Right renal pelvis (tissue), 4 donors: ENCODE measurements around the gene PDZRN3. TPM values are rescaled to one million over a fixed set of nuclear protein-coding genes. Genes with fewer than 3 reads are reported as not detected.

Source experiments
- DNase-seq, 4 donors: peaks; one replicate each; pipeline ENCODE4 v3.0.0-alpha.2; 2013; ENCODE audit warnings: low read depth in 4 of 4, low spot score in 3 of 4, missing footprints in 1 of 4
- polyA plus RNA-seq, 4 donors: library from polyadenylated mRNA; unstranded; fragments of 120-200 nt; gene quantifications; one replicate each; pipeline ENCODE4 v1.2.1, GENCODE V29; 2013; ENCODE audit not compliant: insufficient read length in 4 of 4

PDZRN3 gene
- polyA plus RNA-seq, 4 donors: 35.6 to 51.6 (median 45.7) TPM

- DNase-seq: no peak
Observed at GRCh38 chr3:73498764-73499622, 125.7 kb downstream of the PDZRN3 start.

- DNase-seq: no peak
Observed at GRCh38 chr3:73497646-73498406, 126.9 kb downstream of the PDZRN3 start.

DNA sequence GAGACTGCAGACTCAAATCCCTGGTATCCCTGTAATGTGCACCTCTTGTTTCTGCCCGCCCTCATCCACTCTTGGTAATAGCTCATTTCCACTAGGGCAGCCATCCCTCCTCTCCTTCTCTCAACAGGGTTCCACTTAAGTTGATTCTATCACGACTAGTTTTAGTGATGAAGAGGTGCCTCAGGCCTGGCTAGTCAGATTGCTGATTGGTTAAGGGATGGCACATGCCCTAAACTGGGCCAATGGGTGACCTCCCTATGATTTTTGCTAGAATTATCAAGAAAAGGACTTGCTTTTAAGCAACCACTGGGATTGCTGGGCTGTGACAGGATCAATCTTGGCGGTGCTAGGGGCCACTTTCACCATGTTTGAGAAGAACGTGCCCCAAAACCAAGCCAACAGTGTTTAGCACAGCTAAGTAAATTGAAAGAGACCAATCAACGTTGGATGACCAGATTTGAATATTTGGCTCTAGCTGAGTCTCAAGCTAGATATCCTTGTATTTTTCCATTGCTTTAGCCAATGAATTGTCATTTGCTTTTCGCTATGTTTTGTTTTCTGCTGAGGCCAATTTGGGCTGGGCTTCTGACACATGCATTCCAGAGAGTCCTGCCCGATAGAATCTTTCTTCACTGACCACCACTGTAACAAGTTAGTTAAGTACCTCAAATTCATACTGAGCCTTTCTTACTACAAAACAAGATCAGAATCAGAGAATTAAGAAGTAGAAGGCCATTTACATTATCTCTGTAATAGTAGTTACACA, 131.0 kb downstream of the PDZRN3 start:
- DNase-seq: no peak

DNA sequence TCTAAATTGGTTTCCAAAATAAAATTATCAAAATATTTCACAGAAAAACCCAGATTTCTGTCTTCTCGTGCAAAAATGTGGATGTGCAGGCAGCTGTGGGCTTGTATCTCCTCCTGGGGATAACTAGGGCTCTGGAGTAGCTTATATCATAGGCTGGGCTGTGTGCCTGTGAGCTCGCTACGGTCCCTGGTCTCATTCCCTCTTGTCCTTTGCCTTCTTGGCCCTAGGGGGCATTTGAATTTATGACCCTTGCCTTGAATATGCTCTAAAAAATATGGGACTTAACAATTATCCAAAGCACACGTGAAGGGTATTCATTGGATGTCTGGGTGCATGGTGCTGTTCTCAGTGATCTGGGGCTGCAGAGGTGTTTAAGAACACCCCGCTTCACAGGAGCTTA, 132.6 kb downstream of the PDZRN3 start:
- no peak for DNase-seq

DNA sequence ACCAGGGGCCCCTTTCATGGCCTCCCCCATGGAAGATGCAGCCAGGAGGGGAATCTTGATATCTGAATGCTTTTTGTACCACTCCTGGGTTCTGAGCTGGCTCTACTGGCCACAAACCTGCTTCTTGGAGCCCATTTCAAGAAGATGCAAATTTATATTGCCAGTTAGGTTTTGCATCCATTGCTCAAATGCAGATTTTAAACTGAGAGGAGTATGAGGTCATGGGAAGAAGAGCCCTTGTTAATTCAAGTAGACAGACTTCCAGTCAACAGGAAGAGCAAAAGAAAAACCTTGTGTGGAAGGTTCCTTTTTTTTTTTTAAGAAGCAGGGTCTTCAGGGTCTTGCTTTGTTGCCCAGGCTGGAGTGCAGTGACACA, 133.5 kb downstream of the PDZRN3 start:
- DNase-seq: no peak

DNA sequence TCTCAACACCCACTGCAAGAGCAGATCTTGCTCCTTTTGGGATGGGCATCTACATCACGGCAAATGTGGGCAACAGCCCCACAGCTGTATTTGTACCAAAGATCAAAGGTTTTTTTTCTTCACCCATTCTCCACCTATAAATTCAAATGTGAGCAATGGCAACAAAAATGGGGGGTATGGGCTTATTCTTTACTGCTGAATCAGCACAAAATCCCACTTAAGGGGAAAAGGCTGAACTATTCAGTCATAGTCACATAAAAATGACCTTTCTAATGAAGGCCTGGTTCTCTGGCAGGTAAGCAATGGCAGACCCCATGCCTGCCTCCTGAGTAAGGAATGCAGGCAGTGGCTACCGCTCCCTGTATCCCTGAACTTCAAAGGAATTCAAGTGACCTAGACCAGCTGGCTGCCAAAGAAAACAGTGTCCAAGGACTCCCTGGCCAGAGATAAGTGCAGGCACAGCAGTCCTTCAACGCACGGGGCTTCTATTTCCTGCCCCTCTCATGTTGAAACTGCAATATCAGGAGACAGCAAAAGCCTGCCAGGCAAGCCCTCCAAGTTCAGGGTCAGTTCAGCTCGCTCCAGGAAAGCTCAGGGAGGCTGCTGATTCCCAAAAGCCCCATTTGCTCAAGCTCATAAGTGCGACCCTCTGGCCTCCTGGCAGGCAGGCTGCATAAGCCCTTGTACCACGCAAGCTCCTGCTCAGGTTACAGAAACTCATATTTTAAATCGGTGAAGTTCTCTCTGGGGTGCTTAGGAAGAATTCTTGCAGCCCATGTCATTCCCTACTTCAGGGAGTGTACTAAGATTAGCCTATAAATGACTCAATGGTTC, 134.1 kb downstream of the PDZRN3 start:
- no peak for DNase-seq

GRCh38 chr3:73485877-73486330, 138.8 kb downstream of the PDZRN3 start:
- no peak for DNase-seq

- DNase-seq: no peak
Observed at GRCh38 chr3:73484656-73485248, 140.0 kb downstream of the PDZRN3 start.

GRCh38 chr3:73481888-73482287, 142.9 kb downstream of the PDZRN3 start:
- DNase-seq: no peak

GRCh38 chr3:73480187-73480672, 144.5 kb downstream of the PDZRN3 start:
- DNase-seq: no peak

DNA sequence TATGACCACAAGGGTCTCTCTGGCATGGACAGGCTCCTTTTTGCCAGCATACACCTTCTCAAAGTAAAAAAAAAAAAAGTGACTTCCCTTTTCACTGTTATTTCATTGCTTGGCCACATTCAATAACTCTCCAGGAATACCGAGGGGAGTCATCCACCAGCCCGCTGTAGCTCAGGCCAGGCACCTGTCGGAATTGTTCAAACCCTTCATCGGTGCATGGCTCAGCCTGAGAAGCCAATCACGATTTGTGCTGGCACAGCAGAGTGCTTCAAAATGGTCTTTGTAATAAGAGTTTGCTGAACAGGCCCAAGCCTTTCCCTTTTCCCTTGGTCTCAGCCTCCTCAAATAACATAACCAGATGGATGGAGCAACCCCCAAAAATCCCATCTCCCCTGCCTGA, 145.4 kb downstream of the PDZRN3 start:
- DNase-seq: no peak

GRCh38 chr3:73478858-73479257, 145.9 kb downstream of the PDZRN3 start:
- no peak for DNase-seq

- no peak for DNase-seq
Observed at GRCh38 chr3:73475717-73476116, 149.0 kb downstream of the PDZRN3 start.

DNA sequence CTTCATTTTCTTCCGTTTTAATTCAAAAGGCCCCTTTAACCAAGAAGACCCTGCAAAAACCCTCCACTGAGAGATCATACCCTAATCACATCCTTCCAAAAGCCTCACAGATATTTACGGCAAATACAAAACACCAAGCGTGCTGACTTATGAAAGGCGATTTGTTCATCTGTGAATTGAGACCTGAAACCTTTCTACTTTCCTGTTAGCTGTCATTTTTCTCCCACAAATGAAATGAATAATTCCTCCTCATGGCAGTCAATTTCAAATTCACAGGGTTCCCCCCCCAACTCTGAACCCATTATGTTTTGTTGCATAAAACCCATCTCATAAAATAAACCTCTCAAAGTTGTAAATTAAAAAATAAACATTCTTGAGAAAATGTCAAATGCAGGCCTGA, 149.6 kb downstream of the PDZRN3 start:
- no peak for DNase-seq

DNA sequence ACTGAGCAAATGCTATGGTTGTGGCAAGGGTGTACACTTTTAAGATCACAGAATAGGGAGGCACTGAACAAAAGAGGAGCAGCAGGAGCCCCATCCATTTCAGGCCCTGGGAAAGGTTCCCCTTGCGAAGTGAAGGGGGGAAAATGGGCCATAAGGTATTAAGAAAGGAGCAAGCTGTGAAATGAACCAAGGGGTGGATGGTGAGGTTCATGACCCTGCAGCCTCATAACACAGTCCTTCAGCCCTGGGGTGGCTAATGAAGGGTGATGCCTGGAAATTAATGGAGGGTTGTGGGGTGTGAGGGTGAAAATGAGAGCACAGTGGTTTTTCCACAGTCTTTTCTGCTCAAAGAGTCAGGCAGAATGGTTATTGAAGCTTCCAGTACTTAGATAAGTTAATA, 150.1 kb downstream of the PDZRN3 start:
- no peak for DNase-seq

DNA sequence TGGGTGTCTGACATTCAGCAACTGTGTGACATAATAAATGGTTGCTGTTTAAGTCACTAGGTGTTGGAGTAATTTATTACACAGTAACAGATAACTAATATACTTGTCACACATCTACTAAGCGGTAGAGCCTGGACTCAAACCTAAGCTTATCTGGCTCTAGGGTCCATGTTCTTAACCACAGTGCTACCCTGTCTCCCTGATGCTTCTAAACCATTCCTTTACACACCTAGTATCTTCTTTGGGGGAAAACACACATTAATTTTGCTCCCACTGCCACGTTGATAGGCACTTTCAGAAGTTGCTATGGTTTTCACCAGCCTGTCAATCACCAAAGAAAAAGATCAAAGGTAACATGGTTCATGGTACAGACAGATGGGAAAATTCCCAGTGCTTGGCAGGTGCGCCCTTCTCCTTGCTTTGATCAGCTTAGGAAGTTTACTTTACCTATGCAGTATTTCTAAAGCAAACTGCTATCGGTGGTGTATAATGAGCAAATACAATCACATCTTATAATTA, 150.8 kb downstream of the PDZRN3 start:
- DNase-seq: no peak

DNA sequence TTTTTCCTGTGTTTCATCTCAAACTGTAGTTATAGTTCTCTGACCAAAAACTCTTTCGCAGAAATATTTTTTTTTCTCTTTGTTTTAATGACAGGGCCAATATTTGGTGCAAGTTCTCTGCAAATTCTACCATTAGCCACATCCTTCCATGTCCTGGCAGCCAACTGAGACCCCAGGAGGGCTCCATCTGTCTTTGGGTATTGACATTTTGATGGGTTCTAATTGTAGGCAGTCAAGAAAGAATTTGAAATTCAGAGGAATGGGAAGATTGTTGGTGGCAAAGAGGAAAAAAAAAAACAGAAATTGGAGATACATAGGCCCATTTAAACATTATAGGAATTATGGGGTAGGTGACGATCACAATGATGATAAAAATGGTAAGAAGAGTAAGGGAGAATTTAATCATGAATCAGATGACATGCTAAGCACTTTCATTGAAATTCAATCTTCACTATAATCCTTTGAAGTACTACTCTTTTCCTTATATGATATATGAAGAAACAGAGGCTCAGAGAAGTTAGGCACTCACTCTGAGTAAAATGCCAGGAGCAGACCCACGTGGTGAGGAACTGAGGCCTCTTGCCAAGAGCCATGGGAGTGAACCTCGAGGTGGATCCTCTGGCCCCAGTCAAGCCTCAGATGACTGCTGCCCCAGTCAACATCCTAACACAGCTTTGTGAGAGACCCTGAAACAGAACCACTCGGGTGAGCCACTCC, 151.4 kb downstream of the PDZRN3 start:
- no peak for DNase-seq

DNA sequence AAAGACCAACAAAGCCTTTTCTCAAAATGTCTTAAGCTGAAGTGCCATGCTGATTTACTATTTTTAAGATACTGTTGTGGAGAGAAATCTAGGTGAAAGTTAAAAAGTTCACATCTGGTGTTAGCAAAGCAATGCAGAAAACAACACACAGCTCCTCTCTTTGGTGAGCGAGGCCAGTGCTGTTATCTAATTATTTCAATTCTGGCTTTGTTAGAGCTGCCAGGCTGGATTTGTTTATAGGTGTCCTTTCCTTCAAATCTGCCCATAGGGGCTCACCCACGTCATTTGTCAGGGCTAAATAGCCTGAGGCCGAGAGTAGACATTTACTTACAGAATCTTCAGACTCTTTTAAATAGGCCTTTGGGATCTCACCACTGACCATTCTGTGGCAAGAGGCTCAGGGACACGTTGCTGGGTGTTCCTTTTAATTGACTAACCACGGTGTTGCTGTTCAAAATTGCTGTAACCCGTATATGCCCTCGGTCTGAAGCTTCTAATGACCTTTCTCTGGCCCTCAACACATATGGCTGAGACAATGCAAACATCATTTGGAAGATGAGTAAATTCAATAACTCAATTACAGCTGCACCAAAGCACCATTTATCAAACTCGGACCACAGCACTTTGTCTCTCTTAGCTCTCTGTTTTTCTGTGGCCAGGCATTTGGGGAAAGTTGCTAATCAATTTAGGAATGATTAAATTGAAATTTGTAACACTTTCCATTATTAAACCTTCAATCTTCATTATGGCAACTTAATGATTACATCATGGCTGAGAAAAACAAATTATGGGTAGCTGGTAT, 152.6 kb downstream of the PDZRN3 start:
- DNase-seq: no peak
